Prostate gland (tissue), 2 donors: Measurements from ENCODE around the gene CCDC88B.

ENCODE experiments used
- CTCF ChIP-seq, 4 experiments: fragments of 200-600 bp in 2 of 4; fragments of 450-650 bp in 2 of 4; sonication (generic) in 2 of 4; IDR thresholded peaks; 1 replicate in 3 of 4; 2 replicates in 1 of 4; pipeline ENCODE4 v1.5.1; 2016 to 2019; ENCODE audit warnings: antibody characterized with exemption in 4 of 4, mild to moderate bottlenecking in 2 of 4, moderate library complexity in 2 of 4
- POLR2A ChIP-seq: fragments of 450-650 bp; IDR thresholded peaks from one replicate; pipeline ENCODE4 v1.6.1; 2016; ENCODE audit warnings: antibody characterized with exemption, mild to moderate bottlenecking

- TF ChIP-seq CTCF (IDR thresholded peaks at IDR 0.05), result no peak
- no peak for TF ChIP-seq POLR2A
Measured at GRCh38 chr11:64353715-64354506, 13.9 kb downstream of the CCDC88B start.
